NCI-H1092 treated with DMSO at 0.1 percent for 48 hours (cell line): ENCODE measurements around the gene UBALD2.
A peak's percentile ranks its signal among the peaks of the same experiment; 100 is the strongest.
"Not testable (repeated sequence)": the region's sequence is repeated elsewhere in the genome, so short reads cannot be mapped to it uniquely, and the experiment has no call there.

Experiments used
- DNase-seq: peaks from one replicate; lab custom pipeline; 2025; lab: John Stamatoyannopoulos, UW

UBALD2 gene

DNA sequence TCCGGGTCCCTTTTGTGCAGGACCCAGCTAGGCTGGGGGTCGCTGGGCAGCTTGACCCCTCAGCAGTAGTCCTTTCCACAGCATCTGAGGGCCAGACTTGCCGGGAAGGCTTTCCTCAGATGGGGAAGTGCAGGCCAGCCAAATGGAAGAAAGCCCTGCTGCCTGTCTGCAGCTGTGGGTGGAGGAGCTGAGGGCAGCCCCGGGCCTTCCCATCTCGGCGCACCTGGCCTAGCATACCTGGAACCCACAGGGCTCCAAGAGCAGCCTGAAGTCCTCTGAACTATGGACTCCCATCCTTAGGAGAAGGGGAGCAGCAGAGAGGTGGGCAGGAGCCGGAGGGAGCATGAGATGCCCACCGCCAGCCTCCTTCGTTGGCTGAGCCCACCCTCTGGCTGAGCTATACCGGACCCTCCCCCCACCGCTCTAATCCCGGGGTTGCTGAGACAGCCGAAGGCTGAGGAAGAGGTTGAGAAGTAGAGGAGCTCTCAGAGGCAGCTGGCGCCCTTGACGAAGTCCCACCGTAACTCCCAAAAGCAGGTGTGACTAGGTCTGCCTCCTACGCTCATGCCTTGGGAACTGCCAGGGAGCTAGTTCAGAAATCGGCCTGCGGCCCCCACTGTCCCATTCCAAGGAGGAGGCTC lies 13.2 kb downstream of the UBALD2 start:
- DNase-seq = no peak

DNA sequence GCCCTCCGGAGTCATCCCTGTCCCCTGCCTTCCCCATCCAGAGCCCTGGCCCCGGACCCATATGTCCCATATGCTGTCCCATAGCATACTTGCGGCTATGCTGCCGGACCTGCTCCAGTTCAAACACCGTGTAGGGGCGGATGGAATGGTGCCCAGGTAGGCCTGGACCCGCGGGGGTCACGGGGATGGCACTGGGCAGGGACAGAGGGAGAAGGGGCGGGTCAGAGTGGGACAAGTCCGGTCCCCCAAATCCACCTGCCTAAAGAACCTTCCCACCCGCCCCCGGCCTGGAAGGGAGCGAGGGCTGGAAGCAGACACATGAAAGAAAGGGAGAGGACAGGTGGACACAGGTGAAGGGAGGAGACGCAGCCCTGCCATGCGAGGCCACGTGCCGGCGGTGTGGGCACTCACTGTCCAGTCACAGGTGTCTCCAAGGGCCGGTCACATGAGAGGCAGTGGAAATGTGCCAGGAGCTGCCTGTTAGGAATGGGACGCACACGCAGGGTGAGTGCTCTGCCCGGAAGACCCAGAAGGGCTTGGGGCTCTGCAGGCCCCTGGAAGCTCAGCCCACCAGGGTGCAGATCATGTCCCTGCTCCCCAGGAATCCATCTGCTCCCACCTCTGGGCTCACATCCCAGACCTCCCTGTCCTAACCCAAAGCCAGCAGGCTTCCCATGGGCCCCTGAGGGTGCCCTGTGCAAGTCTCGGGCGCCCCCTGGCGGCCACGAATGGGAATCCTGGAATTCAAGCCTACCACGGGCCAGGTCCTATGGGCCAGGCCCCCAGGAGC lies 14.0 kb downstream of the UBALD2 start:
- DNase-seq = peak; percentile 58

DNA sequence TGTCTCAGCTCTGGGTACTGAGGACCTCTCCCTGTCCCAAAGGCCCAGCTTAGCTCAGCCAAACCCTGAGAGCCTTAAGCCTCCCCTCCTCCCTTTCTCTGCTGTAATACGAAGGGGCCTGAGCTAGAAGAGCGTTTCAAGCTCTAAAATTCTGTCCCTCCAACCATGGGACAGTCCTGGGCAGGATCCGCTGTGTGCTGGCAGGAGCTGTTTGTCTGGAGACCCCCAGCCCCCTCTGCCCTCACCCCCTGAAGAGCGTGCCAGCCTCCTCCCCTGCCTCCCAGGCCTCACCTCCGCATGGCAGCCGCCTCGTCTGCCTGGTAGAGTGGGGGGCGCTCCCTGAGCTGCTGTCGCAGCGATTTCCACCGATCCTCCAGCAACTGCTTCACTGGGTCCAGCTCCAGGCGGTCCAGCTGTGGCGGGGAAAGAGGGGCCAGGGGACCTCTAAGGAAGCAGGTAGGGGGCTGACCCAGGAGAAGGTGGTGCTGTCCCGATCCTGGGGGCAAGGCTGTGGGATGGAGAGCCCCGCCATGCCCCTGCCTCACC lies 14.7 kb downstream of the UBALD2 start:
- DNase-seq = no peak

DNA sequence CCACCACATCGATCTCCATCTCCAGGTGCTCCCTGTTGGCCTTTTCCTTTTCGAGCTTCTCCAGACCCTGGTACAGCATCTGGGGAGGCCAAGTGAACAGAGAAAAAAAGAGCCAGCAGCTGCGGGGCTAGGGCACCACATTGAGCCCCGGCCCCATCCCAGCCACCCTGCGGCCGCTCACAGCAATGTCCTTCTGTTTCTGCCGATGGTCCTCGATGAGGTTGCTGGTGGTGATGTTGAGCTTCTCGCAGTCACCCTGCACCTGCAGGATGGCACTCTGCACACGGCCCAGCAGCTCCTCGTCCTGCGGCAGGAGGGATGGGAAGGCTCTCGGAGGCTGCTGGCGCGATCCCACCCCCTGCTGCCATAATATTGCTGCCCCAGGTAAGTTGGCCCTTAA lies 15.5 kb downstream of the UBALD2 start:
- no peak for DNase-seq

DNA sequence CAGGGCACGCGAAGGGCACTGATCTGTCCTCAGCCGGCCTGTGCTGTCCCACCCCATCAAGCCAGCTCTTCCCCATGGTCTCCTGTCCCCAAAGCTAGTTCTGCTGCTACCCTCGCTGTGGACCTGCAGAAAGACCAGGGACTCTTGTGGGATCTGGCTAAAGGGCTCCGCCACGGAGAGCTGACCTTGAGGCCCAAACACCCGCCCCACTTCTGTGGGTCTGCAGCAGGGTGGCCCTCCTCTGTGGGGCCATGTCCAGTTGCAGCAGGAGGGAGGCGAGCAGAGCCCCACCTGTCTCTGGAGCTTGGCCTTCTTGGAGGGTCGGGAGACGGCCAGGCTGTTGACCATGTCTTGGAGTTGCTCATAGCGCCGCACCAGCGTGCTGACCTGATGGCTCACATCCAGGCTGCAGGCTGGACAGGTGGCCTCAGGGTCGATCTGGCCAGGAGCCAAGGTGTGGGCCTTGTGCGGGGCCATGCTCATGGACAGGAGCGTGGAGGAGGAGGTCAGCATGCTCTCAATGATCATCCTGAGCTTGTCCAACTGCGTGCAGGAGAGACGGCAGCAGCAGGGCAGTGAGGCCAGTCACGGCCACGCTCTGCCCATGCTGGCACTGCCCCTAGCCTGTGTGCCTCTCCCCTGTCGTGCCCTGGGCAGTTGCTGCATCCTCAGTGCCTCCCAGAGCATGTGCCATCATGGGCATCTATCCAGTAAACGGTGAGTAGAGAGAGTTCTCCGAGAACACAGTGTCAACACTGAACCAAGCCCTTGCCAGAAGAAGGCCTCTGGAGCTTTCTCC lies 16.6 kb downstream of the UBALD2 start:
- peak; percentile 44 for DNase-seq

DNA sequence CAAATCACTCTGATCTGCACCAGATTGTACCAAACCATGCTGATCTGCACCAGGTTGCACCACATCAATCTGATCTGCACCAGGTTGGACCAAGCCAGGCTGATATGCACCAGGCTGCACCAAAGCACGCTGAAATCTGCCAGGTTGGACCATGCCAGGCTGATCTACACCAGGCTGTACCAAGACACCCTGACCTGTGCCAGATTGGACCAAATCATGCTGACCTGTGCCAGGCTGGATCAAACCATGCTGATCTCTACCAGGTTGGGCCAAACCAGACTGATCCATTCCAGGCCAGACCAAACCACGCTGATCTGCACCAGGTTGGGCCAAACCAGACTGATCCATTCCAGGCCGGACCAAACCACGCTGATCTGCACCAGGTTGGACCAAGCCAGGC lies 27.4 kb downstream of the UBALD2 start:
- DNase-seq = no peak

DNA sequence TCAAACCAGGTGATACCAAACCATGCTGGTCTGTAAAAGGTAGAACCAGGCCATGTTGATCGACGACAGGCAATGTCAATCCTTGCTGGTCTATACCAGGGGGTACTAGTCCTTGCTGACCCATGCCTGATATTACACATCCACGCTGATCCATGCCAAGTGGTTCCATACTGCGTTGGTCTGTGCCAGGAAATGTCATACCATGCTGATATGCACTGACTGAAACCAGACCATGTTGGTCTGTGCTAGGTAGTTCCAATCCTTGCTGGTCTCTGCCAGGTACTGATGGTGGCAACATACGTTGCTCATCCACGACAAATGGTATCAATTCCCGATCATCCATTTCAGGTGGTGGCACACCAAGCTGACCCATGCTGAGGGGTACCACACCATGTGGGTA lies 28.0 kb downstream of the UBALD2 start:
- no peak for DNase-seq

DNA sequence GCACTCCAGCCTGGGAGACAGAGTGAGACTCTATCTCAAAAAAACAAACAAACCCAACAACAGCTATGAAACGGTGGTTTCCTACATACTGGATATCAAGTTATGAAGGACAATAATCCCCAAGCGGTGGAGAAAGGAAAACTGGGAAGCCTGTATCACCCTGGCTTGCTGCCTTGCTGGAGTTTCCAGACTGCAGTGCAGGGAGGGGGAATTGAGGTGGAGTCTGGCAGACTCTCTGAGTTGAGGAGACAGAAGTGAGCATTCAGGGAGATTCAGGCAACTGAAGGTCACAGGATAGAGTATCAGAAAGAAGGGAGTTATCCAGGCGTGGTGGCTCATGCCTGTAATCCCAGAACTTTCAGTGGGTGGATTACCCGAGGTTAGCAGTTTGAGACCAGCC lies 31.0 kb downstream of the UBALD2 start:
- DNase-seq = no peak

DNA sequence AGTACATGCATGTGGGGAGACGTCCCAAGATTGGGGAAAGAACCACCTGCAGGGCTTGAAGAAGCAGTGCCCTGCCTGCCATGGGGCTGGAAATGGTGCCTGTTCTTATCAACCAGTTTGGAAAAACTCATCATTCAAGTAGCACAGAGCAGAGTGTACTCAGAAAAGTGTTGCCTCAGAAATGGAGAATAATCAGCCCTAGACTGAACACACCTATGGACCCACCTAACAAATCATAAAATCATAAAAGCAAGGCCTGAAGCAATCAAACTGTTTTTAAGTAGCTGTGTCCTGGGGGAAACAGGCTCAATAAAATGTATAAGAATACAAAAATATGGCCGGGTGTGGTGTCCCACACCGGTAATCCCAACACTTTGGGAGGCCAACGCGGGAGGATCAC lies 31.7 kb downstream of the UBALD2 start:
- DNase-seq = no peak

DNA sequence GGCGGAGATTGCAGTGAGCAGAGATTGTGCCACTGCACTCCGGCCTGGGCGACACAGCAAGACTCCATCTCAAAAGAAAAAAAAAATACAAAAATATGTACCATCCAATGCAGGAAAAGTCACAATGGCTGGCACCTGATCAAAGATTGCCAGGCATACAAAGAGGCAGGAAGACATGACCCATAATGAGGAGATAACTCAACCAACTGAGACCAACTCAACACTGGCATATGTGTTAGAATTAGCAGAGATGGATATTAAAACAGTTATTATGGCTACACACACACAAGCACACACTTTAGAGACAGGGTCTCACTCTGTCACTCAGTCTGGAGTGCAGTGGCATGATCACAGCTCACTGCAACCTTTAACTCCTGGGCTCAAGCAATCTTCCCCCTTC lies 32.3 kb downstream of the UBALD2 start:
- no peak for DNase-seq

DNA sequence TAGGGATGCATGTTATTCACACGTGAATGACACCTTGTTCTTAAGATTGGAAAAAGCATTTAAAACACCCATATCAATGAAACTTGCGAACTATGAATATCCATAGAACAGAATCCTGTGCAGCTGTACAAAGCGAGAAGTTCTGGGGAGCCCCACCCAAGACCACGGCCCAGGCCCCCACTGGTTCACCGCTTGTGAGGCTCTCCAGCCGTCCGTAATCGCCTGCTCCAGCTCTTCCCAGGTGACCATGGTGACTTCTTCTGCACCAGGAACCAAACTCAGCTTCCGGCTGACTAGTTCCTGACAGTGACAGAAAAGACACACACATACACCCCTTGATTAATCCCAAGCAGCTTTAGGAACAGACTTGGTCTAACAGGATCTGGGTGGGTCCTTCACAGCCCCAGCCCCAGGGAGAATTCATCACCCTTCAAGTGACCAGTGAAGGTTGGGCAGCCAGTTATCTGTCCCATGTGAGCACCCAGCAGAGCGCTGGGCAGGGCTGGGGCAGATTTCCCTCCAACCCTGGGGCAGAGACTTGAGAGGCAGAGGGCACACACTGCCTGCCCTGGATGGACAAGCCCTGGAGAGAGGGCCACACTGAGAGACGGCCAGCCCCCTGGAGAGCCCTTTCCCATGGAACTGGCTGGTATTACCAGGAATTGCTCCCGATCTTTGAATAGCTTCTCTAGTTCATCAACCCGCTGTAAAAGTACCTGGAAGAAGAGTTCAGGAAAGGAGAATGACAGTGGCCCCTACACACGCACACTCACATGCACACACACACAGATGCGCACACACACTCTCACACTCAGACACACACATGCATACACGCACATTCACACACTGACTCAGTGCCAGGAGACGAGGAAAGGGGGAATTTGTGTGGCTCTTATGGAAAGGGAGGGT lies 39.3 kb downstream of the UBALD2 start:
- DNase-seq = no peak

DNA sequence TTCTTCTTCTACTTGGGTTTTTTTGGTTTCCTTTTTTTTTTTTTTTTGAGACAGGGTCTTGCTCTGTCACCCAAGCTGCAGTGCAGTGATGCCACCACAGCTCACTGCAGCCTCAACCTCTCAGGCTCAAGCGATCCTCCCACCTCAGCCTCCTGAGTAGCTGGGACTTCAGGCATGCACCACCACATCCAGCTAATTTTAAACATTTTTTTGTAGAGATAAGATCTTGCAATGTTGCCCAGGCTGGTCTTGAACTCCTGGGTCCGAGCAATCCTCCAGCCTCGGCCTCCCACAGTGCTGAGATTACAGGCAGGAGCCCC lies 39.9 kb downstream of the UBALD2 start:
- not testable (repeated sequence) for DNase-seq

DNA sequence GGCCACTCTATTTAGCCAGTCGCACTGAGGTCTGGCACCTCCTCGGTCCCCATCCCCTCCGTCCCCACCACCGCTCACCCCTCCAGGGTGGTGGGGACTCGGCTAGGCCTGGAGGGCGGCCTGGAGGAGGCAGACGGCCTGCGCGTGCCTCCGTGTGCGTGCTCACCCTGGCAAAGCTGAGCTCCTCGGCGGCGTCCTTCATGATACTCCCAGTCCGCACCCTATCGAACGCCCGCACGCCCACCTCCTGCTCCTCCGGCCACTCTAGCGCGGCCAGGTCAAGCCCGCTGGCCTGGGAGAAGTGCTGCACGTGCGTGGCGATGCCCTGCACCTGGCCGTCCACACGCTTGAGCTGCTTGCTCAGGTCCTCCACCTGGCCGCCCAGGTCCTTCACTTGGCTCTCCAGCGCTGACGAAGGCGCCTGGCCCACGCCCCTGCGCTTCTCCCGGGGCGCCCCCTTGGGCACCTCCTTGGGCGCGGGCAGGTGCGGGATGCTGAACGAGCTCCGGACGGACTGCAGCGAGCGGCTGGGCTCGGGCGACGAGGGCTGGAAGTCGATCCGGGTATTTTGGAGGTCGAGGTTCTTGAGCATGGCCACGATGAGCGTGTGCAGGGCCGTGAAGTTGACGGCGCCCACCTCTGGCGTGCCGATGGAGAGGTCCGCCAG lies 42.3 kb downstream of the UBALD2 start:
- no peak for DNase-seq

DNA sequence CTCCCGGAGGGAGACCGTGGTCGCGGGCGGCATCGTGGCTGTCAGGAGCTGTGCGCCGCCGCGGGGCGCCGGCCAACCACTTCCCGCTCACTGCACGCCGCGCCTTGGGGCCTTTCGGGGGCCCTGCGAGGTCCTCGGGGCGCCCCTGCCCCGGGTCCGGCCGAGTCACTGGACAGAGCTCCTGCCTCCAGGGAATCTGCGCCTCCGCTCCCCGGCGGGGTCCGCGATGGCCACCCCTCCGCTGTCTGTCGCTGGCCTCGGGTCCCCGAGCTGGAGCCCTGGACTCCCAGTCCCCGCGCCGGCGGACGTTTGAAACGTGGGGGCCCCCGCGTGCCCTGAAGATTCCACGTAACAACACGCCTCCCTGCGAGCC lies 42.8 kb downstream of the UBALD2 start, which contains the start of gene QRICH2:
QRICH2 (minus strand) TSS at position 311 of the 373 bp plus-strand sequence; CDS start at position 33, 278 bp downstream.
- DNase-seq = no peak

DNA sequence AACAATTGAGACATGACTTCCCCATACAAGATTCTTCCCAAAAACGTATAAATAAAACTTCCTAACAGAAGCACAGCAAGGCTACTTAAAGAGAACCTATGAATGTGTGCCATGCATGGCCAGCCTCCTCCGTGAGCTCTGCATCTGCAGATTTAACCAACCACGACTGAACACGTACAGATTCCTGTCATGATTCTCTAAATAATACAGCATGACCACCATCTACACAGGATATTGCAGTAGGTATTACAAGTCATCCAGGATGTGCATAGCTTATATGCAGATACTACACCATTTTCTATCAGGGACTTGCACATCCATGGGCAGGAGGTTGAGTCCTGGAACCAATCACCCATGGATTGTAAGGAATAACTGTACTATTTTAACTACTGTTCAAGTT lies 44.3 kb downstream of the UBALD2 start:
- no peak for DNase-seq

DNA sequence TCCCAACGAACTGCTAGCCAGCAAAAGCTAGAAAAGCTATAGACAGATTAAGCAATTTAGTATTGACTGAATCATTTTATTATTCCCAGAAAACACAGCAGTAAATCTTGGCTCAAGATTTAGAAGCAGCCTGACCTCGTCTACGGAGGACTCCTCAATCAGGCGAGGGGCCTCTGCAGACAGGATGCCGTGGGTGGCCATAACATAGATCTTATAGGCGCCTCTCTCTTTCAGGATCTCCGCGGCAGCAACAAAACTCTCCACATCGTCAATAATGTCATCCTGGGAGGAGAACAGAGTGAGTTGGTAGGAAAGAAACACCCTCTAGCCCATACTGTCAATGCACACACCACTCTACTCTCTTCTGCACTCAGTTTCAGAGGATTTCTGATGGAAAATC lies 47.6 kb downstream of the UBALD2 start:
- no peak for DNase-seq

DNA sequence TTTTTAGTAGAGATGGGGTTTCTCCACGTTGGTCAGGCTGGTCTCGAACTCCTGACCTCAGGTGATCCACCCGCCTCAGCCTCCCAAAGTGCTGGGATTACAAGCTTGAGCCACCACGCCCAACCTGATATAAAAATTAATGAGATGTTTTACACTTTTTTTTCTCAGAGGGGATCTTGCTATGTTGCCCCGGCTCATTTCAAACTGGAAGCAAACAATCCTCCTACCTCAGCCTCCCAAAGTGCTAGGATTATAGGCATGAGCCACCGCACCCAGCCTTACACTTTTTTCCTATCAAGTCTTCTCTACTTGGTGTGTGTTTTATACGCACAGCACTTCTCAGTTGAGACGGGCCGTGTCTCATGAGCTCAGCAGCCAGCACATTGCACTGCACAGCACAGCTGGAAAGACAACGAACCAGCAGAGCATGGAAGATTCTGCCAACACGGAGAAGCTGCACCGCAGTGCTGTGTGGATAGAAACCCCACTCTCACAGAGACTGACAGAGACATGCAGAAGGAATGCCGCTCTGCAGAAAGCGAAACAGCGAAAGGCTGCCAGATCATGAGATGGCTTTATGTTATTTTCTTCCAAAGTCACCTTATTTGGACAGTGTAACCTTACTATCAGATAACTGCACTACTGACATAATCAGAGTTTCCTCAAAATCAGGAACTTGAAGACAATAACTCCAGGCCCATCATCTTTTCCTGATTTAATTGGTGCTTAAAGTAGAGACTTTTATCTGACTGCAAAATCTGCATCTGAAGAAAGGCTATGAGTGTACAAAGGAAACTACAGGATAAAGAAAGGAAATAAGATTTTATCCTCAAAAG lies 49.5 kb downstream of the UBALD2 start:
- DNase-seq = no peak

DNA sequence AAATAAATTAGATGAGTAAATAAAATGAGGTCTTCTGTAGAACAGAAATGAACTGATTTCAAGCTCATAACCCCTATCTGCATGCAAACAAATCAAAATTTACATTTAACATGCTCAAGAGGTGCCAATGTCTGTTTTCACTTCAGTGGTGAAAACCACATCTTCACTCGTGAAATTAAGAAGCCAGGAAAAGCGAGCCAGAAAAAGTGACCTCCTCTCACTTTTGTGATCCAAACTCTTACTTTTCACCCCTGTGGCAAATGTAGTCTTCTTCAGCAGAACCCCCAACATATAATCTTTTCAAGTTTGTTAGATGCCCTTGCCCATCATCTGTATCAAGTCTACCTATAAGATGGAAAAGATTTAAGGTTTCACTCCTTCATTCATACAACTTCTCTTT lies 52.4 kb downstream of the UBALD2 start:
- DNase-seq = no peak

DNA sequence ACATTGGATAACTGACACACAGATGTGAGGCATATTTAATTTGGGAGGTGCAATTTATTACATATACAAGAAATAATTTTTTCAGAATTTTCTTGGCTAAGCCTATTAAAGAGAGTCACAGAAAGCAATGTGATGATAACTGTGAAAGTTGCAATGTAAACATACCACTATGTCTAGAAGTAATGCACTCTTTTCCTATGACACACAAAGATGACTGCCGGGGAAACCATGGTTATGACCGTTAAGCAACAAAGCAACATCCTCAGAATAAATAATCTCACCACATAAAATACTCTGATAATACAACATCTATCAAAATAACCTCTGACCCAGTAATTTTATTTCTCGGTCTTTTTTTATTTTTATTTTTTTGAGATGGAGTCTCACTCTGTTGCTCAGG lies 53.4 kb downstream of the UBALD2 start:
- no peak for DNase-seq
